ENCODE measurements around the gene KRTAP6-2.

DNA sequence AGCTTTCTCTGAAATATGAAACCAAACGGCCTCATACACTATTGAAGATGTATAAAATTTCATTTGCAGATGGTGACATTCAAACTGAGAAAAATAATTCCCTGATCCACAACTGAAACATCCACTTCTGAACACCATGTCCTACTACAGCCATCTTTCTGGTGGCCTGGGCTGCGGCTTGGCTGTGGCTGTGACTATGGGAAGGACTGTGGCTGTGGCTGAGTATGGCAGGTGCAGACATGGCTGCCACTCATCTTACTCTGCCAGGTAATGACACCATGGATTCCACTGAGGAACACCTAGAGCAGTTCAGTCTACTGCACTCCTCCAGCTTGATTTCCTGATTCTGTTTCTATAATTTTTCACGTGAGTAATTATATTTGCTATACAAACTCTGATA, 21.8 kb upstream of the KRTAP6-2 start, which contains the start of gene KRTAP20-4:
- TF ChIP-seq CTCF (IDR thresholded peaks at IDR 0.05) (no peak), POLR2AphosphoS5 (IDR thresholded peaks at IDR 0.05) (no peak)
